HEK293T (cell line): Measurements from ENCODE around the gene ISL2.

Experiments
- CTCF ChIA-PET: fragments of 350-600 bp; formaldehyde crosslinking; extraction: SDS; loops from one replicate; lab custom pipeline; 2021; ENCODE audit warnings: antibody characterized with exemption, inconsistent platforms; lab: Yijun Ruan, JAX
- POLR2A ChIA-PET: fragments of 350-600 bp; formaldehyde crosslinking; extraction: SDS; loops from one replicate; lab custom pipeline; 2020; ENCODE audit warnings: antibody characterized with exemption, inconsistent platforms; lab: Yijun Ruan, JAX
- DNase-seq: peaks from one replicate; pipeline ENCODE4 v3.0.0; 2012; ENCODE audit warnings: mixed read lengths; ENCODE audit errors: extremely low spot score
- BHLHE40 ChIP-seq: fragments of 450-650 bp; IDR thresholded peaks from 2 replicates; pipeline ENCODE4 v1.6.1; 2016; ENCODE audit warnings: mild to moderate bottlenecking, moderate library complexity, borderline replicate concordance
- CTBP1 ChIP-seq: fragments of 450-650 bp; IDR thresholded peaks from 2 replicates; pipeline ENCODE4 v1.6.1; 2016; ENCODE audit warnings: borderline replicate concordance
- ELF4 ChIP-seq: fragments of 450-650 bp; IDR thresholded peaks from 2 replicates; pipeline ENCODE4 v1.6.1; 2017; ENCODE audit warnings: antibody characterized with exemption
- FOXA1 ChIP-seq: fragments of 450-650 bp; IDR thresholded peaks from 2 replicates; pipeline ENCODE4 v1.6.1; 2016; ENCODE audit warnings: mild to moderate bottlenecking
- FOXK2 ChIP-seq: fragments of 450-650 bp; IDR thresholded peaks from 2 replicates; pipeline ENCODE4 v1.6.1; 2016; ENCODE audit warnings: mild to moderate bottlenecking
- FOXM1 ChIP-seq: fragments of 450-650 bp; IDR thresholded peaks from 2 replicates; pipeline ENCODE4 v1.6.1; 2017; ENCODE audit warnings: mild to moderate bottlenecking, borderline replicate concordance
- HDGF ChIP-seq: fragments of 450-650 bp; IDR thresholded peaks from 2 replicates; pipeline ENCODE4 v1.6.1; 2017; ENCODE audit warnings: antibody characterized with exemption, borderline replicate concordance
- L3MBTL2 ChIP-seq: fragments of 450-650 bp; conservative IDR thresholded peaks from 2 replicates; pipeline ENCODE4 v1.6.1; 2016; ENCODE audit warnings: mild to moderate bottlenecking
- LEF1 ChIP-seq: fragments of 450-650 bp; IDR thresholded peaks from 2 replicates; pipeline ENCODE4 v1.6.1; 2017; ENCODE audit warnings: mild to moderate bottlenecking, borderline replicate concordance
- NFRKB ChIP-seq: fragments of 450-650 bp; IDR thresholded peaks from 2 replicates; pipeline ENCODE4 v1.6.1; 2016; ENCODE audit warnings: mild to moderate bottlenecking, moderate library complexity
- PKNOX1 ChIP-seq: fragments of 450-650 bp; IDR thresholded peaks from 2 replicates; pipeline ENCODE4 v1.6.1; 2016
- SP1 ChIP-seq: fragments of 450-650 bp; IDR thresholded peaks from 2 replicates; pipeline ENCODE4 v1.6.1; 2017
- SUZ12 ChIP-seq: fragments of 450-650 bp; IDR thresholded peaks from 2 replicates; pipeline ENCODE4 v1.6.1; 2016; ENCODE audit warnings: mild to moderate bottlenecking
- ZNF384 ChIP-seq: fragments of 450-650 bp; IDR thresholded peaks from 2 replicates; pipeline ENCODE4 v1.6.1; 2016

Gene ISL2

GRCh38 chr15:76366714-76367113 is 30.1 kb downstream of the ISL2 start:
- no peak for DNase-seq
- ChIA-PET POLR2A (interaction anchor here (1.3 to 2.0 kb wide), 2 partner anchors 20 to 30 kb away, joined by 3 to 4 read pairs; partner anchors contain the start of gene ISL2), CTCF (no interaction called here)
- TF ChIP-seq L3MBTL2 (no peak), PKNOX1 (0 out of 2 replicates have a peak, but pooled peaks have one; percentile 17)

- CTCF ChIA-PET = no interaction called here
- TF ChIP-seq BHLHE40 (no peak), FOXA1 (no peak), LEF1 (no peak), PKNOX1 (no peak), SP1 (no peak), SUZ12 (no peak), FOXM1 (no peak), FOXK2 (no peak), ELF4 (no peak), ZNF384 (no peak), L3MBTL2 (no peak)
- no peak for DNase-seq
- POLR2A ChIA-PET = no interaction called here
Observed at GRCh38 chr15:76368122-76368621, 31.6 kb downstream of the ISL2 start.

- POLR2A ChIA-PET = interaction anchor here (0.5 to 1.3 kb wide), 2 partner anchors 40 to 163 kb away, joined by 3 to 8 read pairs; partner anchors contain the start of gene ISL2
- peak; percentile 46 for DNase-seq
- TF ChIP-seq L3MBTL2 = no peak
- TF ChIP-seq SP1 = no peak
- TF ChIP-seq PKNOX1 = no peak
- TF ChIP-seq BHLHE40 = no peak
- TF ChIP-seq CTBP1 = no peak
- TF ChIP-seq SUZ12 = no peak
- TF ChIP-seq FOXK2 = no peak
- CTCF ChIA-PET = interaction anchor here (0.6 to 0.9 kb wide), 3 partner anchors 140 to 1687 kb away, joined by 3 read pairs; no protein-coding TSS in a partner anchor
Observed at GRCh38 chr15:76376029-76376428, 39.5 kb downstream of the ISL2 start.

DNA sequence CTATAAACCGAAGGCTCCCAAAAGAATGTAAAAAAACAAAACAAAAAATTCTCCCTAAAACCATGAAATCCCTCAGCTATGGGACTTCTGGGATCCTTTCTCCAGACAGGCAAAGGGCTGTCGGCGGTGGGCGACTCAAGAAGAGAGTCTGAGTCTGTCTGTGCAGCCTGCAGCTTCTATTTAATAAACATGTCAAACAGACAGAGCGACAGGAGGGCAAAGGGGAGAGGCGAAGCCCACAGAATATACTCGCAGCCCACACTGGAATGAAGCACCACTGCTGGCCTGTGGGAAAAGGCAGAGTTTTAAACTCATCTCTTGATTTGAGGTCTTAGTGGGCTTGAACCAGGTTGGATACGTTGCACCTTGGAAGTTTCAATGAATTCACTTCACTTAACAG is 40.2 kb downstream of the ISL2 start:
- CTCF ChIA-PET = interaction anchor here (0.9 kb wide), 1 partner anchor 141 kb away, joined by 3 read pairs; no protein-coding TSS in a partner anchor
- peak; percentile 34 for DNase-seq
- POLR2A ChIA-PET = interaction anchor here (1.3 kb wide), 1 partner anchor 41 kb away, joined by 8 read pairs; the partner anchor contains the start of gene ISL2
- peak; percentile 88 for TF ChIP-seq PKNOX1
- no peak for TF ChIP-seq SUZ12

DNA sequence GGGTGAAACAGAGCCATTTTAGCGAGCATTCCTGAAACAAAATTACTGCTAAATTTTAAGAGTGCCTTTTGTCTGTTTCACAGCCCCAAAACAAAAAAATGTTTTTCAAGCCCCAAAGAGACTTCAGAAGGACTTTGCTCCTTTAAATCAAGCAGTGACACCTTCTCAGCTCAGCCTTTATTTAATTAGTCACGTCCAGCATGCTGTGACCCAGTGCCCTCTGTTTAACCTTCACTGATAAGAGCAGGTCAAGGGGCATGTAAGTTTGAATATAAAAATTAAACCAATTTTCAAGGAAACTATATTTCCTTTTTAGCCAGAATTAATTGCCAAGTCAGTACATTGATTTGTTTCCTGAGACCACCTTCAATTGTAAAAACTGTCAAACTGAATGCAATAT is 40.6 kb downstream of the ISL2 start:
- no peak for TF ChIP-seq FOXM1
- POLR2A ChIA-PET = interaction anchor here (1.3 kb wide), 1 partner anchor 41 kb away, joined by 8 read pairs; the partner anchor contains the start of gene ISL2

GRCh38 chr15:76377751-76378150 is 41.2 kb downstream of the ISL2 start:
- no peak for TF ChIP-seq ELF4
- no peak for TF ChIP-seq SUZ12
- TF ChIP-seq NFRKB = no peak
- no peak for TF ChIP-seq FOXK2
- TF ChIP-seq PKNOX1 = no peak
- TF ChIP-seq SP1 = no peak
- no peak for TF ChIP-seq FOXM1
- ChIA-PET POLR2A (no interaction called here), CTCF (no interaction called here)
- DNase-seq = no peak

More for the DNA sequence above, 40.6 kb downstream of the ISL2 start:
- CTCF ChIA-PET = no interaction called here
- DNase-seq = no peak

DNA sequence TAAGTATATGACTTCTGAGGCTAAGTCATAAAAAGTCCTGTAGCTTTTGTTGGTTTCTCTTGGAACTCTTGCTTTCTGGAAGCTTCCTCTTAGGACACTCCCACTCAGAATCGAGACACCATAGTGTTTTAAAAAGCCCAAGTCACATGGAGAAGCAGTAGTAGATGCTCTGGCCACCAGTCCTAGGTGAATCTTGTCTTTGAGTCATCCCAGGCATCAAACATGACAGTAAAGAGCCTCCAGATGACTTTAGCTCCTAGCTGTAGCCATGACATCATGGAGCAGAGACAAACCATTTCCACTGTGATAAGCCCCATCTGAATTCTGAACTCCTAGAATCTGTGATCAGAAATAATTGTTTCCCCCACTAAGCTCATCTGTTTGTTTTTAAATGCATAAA is 42.1 kb downstream of the ISL2 start:
- no peak for DNase-seq
- TF ChIP-seq HDGF = no peak
- no peak for TF ChIP-seq PKNOX1
- TF ChIP-seq NFRKB = no peak
- no peak for TF ChIP-seq FOXA1
- TF ChIP-seq SP1 = no peak
- no peak for TF ChIP-seq SUZ12
- CTCF ChIA-PET = no interaction called here
- POLR2A ChIA-PET = no interaction called here
